IPS DF 6.9 (cell line): ENCODE data around the gene LARP6.
"Not testable (repeated sequence)": the region's sequence is repeated elsewhere in the genome, so short reads cannot be mapped to it uniquely, and the experiment has no call there.

Experiments used
- DNase-seq: peaks from one replicate; pipeline ENCODE4 v3.0.0-alpha.2; 2013; ENCODE audit warnings: low read depth, low spot score
- H3K27ac ChIP-seq: one replicate; pipeline ENCODE4 v1.5.1; 2013; ENCODE audit warnings: low read length, control low read depth
- H3K27me3 ChIP-seq: 2 replicates; pipeline ENCODE4 v1.6.1; 2013; ENCODE audit warnings: mild to moderate bottlenecking, low read length; ENCODE audit not compliant: control insufficient read depth, insufficient read depth
- H3K36me3 ChIP-seq: 2 replicates; pipeline ENCODE4 v1.6.1; 2013; ENCODE audit warnings: low read length; ENCODE audit not compliant: control insufficient read depth, insufficient read depth
- H3K4me1 ChIP-seq: 2 replicates; pipeline ENCODE4 v1.6.1; 2013; ENCODE audit warnings: low read length; ENCODE audit not compliant: control insufficient read depth, insufficient read depth
- H3K4me3 ChIP-seq: 2 replicates; pipeline ENCODE4 v1.5.1; 2013; ENCODE audit warnings: mild to moderate bottlenecking, low read length
- H3K9me3 ChIP-seq: 2 replicates; pipeline ENCODE4 v1.6.1; 2013; ENCODE audit warnings: low read length, inconsistent platforms; ENCODE audit not compliant: control insufficient read depth, insufficient read depth
- WGBS: extraction: QIAGEN DNeasy Blood & Tissue Kit; methylation state at CpG from one replicate; pipeline ENCODE4 v1.1.7; 2013; ENCODE audit warnings: mixed read lengths, missing lambda C conversion rate; ENCODE audit not compliant: insufficient read length, insufficient coverage; 5-methylcytosine and 5-hydroxymethylcytosine counted together

LARP6 gene

DNA sequence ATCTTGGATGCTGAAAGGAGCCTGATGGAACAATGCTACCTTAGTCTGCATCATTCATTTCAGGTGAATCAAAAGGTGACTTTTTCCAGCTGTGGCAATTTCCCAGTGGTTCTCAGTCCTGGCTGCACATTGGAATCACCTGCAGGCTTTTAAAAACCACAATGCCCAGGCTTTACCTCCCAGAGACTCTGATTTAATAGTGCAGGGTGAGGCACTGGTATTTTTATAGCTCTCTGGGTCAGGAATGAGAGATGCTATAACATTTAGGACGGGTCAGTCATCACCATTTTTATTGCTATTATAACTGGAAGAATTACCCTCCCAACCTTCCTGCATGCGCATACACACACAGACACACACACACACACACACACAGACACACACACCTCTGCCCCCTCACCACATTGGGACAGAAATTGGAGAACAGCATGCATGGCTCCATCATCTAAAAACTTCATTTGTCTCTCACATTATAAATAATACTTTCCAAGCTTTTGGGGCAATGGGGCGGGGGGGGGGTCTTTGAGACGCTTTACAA, 41.1 kb downstream of the LARP6 start:
- Histone ChIP-seq H3K36me3 (no peaks in the 10 kb centered on the region), H3K27ac (no peak overlapping the region), H3K9me3 (no peaks in the 10 kb centered on the region), H3K27me3 (no peaks in the 10 kb centered on the region), H3K4me1 (no peaks in the 10 kb centered on the region), H3K4me3 (no peak overlapping the region)
- no peak for DNase-seq
- no CpG with 5 or more reads among the region's 4 CpGs for WGBS

DNA sequence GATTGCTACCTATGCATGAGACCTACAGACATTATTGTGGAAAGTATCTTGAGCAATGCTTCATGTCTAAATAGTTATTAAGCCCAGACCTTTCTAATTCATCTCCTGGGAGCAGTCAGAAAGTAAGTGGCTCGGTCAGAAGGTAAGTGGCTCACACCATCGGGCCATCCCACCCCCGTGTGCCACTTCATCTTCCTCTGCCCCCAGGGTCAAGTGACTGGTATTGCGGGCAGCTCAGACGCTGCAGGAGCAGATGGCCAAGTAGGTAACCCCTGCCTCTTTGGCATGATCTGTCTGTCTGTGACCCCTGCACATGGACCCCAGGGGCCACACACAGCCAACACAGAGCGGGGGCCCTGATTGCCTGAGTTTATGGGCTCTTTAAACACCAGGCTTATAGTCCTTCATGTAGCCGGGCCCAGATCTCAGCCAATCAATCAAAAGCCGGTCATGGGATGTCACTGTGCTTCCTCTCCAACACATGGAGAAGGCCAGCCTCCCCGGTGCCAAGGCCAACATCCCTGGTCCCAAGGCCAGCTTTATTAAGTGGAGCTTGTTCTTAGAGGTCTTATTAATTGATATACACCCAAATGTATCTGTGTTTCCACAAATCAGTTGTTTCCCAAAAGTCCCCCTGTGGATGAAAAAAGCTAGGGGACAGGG, 42.9 kb downstream of the LARP6 start:
- no CpG with 5 or more reads among the region's 9 CpGs for WGBS
- Histone ChIP-seq H3K9me3 (no peaks in the 10 kb centered on the region), H3K27ac (no peak overlapping the region), H3K4me3 (no peak overlapping the region), H3K36me3 (no peaks in the 10 kb centered on the region), H3K4me1 (no peaks in the 10 kb centered on the region), H3K27me3 (no peaks in the 10 kb centered on the region)
- no peak for DNase-seq

DNA sequence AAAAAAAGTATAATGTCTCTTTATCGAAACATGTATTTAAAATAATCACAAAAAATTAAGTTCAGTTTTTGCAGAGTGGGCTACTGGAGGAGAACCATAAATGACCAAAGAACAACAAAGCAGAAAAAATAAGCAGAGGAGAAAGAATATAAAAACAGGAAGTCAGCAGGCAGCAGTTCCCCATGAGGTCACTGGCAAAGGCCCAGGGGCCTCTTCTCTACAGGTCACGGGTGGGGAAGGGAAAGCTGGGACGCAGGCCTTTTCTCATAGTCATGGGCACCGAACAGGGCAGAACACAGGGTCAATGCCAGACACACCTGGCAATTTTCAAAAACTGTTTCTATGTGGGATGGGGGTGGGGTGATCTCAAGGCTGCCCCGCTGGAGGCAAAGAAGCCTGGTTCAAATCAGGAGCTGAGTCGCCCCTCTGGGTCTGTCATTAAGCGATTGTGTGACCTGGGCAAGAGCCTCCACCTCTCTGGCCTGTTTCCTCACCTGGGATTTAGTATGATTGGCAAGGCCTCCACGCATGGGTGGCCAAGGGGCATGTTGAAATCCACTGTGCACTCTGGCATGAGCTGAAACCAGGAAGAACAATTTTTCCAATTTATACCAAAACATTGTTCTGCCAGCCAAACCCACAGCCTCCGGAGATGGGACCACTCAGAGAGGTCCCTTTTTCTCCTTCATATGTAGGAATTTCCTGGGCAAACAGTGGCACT, 46.8 kb downstream of the LARP6 start:
- no peak for DNase-seq
- Histone ChIP-seq H3K27me3 (no peaks in the 10 kb centered on the region), H3K9me3 (no peaks in the 10 kb centered on the region), H3K4me3 (no peak overlapping the region), H3K36me3 (no peaks in the 10 kb centered on the region), H3K4me1 (no peaks in the 10 kb centered on the region), H3K27ac (no peak overlapping the region)
- WGBS = no CpG with 5 or more reads among the region's 9 CpGs

DNA sequence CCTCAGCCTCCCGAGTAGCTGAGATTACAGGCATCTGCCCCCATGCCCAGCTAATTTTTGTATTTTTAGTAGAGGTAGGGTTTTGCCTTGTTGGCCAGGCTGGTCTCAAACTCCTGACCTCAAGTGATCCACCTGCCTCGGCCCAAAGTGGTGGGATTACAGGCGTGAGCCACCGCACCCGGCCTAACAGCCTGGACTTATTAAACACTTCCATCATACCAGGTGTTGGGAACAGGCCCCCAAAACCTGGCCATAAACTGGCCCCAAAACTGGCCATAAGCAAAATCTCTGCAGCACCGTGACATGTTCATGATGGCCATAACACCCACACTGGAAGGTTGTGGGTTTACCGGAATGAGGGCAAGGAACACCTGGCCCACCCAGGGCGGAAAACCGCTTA, 49.6 kb downstream of the LARP6 start:
- H3K27ac ChIP-seq, DNase-seq, H3K4me1 ChIP-seq, H3K36me3 ChIP-seq, H3K27me3 ChIP-seq, H3K4me3 ChIP-seq, H3K9me3 ChIP-seq: not testable (repeated sequence)
- no CpG with 5 or more reads among the region's 9 CpGs for WGBS

DNA sequence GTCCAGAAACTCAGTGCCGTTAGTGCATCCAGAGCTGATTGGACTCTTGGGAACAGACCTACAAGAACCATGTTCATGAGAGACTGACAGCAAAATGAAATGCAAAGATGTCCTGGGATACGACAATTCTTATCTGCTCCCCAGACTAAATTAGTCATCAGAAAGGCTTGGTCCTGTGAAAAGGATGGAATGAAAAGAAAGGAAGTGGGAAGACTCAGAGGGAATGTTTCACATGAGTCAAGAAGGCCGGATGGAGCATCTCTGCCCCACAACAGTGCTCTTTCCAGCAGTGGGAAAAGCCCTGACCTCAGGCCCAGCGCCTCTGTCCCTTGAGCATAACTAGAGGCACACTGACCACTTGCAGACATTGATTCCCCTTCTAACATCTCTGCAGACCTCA, 51.3 kb downstream of the LARP6 start:
- H3K9me3 ChIP-seq = no peaks in the 10 kb centered on the region
- H3K4me1 ChIP-seq = no peaks in the 10 kb centered on the region
- H3K4me3 ChIP-seq = no peak overlapping the region
- WGBS = no CpG with 5 or more reads among the region's 4 CpGs
- DNase-seq = no peak
- no peaks in the 10 kb centered on the region for H3K27me3 ChIP-seq
- no peaks in the 10 kb centered on the region for H3K36me3 ChIP-seq
- no peak overlapping the region for H3K27ac ChIP-seq

DNA sequence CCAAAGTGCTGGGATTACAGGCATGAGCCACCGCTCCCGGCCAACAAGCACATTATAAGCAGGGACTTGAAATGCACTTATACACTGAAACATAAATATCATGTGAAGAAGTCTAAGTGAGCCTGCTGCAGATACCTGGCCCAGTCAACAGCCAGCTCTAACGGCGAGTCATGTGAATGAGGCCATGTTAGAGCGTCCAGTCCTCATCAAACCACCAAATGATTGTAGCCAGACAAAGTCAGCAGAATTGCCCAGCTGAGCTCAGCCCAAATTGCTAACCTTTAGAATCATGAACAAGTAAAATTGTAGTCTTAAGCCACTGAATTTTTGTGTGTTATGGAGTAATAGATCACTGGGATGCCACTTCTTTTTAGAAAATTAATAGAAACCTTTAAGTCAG, 52.8 kb downstream of the LARP6 start:
- no peaks in the 10 kb centered on the region for H3K36me3 ChIP-seq
- H3K27ac ChIP-seq = no peak overlapping the region
- H3K9me3 ChIP-seq = no peaks in the 10 kb centered on the region
- no CpG with 5 or more reads among the region's 5 CpGs for WGBS
- H3K4me1 ChIP-seq = no peaks in the 10 kb centered on the region
- H3K4me3 ChIP-seq = no peak overlapping the region
- DNase-seq = no peak
- no peaks in the 10 kb centered on the region for H3K27me3 ChIP-seq

DNA sequence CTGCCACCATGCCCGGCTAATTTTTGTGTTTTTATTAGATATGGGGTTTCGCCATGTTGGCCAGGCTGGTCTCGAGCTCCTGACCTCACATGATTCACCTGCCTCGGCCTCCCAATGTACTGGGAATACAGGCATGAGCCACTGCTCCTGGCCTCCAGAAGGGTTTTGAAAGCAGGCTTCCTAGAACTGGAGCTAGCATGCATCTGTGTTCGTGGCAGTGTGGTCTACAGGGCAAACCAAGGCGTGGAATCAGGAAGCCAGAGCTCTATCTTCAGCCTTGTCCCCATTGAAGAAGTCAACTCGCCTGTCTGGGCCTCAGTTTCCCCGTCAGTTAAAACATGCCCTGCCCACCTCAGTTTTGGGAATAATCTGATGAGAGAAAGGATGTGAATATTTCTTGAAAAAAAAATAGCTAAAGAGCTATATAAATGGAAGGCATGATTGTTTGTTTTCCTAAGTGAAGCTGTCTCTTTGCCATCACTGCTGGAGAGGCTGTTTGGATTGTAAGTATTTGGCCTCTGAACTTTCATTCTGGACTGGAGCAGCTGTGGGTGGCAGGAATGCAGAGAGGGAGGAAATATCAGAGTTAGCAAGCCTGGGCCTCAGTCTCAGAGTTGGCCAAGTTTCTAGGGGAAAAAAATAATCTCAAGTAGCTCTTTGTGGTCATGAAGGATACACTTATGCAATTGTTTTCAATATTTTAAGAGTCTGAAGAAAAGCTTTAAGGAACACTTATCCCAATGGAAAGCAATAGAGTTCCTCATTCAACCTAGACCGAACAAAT, 54.1 kb downstream of the LARP6 start:
- no CpG with 5 or more reads among the region's 9 CpGs for WGBS
- H3K4me1 ChIP-seq = no peaks in the 10 kb centered on the region

DNA sequence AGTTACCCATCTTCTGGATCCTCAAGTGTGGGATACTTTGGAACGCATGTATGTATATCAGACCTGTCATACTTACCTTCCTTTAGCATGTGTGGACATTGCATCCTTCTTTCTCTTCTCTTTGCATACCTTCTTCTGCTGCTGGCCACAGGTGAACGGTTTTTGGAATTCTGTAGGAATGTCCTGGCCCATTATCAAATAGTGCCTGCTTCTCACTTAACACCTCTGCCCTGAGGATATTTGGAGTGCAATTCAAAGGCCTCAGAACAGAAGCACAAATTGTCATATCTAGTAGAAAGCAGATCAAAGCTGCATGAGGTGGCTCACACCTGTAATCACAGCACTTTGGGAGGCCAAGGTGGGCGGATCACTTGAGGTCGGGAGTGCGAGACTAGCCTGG, 56.5 kb downstream of the LARP6 start:
- WGBS = no CpG with 5 or more reads among the region's 5 CpGs
- Histone ChIP-seq H3K36me3 (no peaks in the 10 kb centered on the region), H3K27ac (no peak overlapping the region), H3K9me3 (no peaks in the 10 kb centered on the region), H3K27me3 (no peaks in the 10 kb centered on the region), H3K4me1 (no peaks in the 10 kb centered on the region), H3K4me3 (no peak overlapping the region)
- DNase-seq = no peak

More for the DNA sequence above, 54.1 kb downstream of the LARP6 start:
- H3K4me3 ChIP-seq = no peak overlapping the region
- no peaks in the 10 kb centered on the region for H3K27me3 ChIP-seq
- DNase-seq = no peak
- H3K27ac ChIP-seq = no peak overlapping the region
- H3K9me3 ChIP-seq = no peaks in the 10 kb centered on the region
- H3K36me3 ChIP-seq = no peaks in the 10 kb centered on the region

DNA sequence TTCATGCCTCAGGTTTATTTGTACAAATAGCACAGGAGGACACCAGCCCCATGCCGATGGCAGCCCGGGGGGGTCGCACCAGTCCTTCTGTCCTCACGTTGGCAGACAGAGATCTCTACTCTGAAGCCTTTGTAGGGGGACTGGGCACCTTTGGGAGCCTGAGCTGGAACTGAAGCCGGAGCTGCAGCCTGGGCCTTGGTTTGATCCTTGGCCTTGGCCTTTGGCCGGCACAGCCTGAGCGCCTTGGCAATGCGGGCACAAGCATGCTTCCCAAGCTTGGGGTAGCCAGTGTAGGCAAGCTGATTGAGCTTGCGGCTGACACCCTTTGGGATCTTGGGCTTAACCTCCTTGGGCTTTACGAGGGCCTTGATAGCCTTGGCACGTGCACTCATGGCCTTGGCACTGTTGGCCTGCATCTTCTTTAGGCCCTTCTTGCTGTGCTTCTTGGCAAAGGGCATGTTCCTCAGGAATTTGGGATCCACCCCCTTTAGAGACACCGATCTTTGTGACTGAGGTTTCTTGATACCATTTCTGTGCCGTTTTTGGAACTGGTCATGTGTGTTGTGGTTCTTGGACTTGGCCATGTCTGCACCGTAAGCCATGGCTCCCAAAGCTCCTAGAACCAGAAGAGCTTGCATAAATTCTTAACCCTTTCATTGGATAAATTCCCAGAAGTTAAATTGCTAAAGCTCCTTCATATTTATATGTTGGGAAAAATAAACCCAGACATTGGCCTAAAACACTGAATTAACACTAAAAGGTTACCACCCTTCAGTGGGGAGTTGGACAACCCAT, 57.2 kb downstream of the LARP6 start:
- no peak for DNase-seq
- no peaks in the 10 kb centered on the region for H3K4me1 ChIP-seq
- no peaks in the 10 kb centered on the region for H3K9me3 ChIP-seq
- WGBS = no CpG with 5 or more reads among the region's 14 CpGs
- H3K36me3 ChIP-seq = no peaks in the 10 kb centered on the region
- H3K27me3 ChIP-seq = no peaks in the 10 kb centered on the region
- H3K4me3 ChIP-seq = no peak overlapping the region
- no peak overlapping the region for H3K27ac ChIP-seq

DNA sequence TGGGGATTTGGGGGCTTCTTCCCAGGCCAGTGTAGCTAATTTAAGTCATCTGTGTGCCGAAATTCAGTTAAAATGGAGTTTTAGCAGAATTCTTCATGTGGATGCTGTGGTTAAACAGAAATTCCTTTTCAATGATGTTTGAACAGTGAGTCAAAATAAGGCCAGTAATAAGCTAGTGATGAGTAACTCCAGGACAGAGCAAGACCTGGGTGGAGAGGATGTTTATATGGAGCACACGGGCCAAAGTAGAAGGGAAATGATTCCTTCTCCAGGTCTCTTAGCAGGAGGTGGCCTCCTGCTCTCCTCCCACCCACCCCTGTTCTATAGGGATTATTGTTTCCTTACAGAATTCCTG, 58.7 kb downstream of the LARP6 start:
- H3K4me3 ChIP-seq = no peak overlapping the region
- WGBS = no CpG with 5 or more reads among the region's 2 CpGs
- no peaks in the 10 kb centered on the region for H3K9me3 ChIP-seq
- no peaks in the 10 kb centered on the region for H3K4me1 ChIP-seq
- DNase-seq = no peak
- no peak overlapping the region for H3K27ac ChIP-seq
- H3K36me3 ChIP-seq = no peaks in the 10 kb centered on the region
- no peaks in the 10 kb centered on the region for H3K27me3 ChIP-seq
